WTC11 (cell line): ENCODE results near the gene TMEM141. TPM values are rescaled to one million over a fixed set of nuclear protein-coding genes. Genes with fewer than 3 reads are reported as not detected.

Source experiments
- ATAC-seq: fragments of 200-7000 bp; cut with Tn5 transposase; 2 replicates; pipeline ENCODE4 v1.10.0; 2021; ENCODE audit warnings: mild to moderate bottlenecking, moderate library complexity
- CTCF ChIA-PET: fragments of 300-600 bp; sonication (Branson Sonifier 250); formaldehyde crosslinking; loops from one replicate; lab custom pipeline; 2021; ENCODE audit warnings: antibody characterized with exemption; lab: Charles Lee
- POLR2A ChIA-PET: fragments of 350-600 bp; sonication (Branson Sonifier 250); formaldehyde crosslinking; loops from one replicate; lab custom pipeline; 2021; ENCODE audit warnings: antibody characterized with exemption; lab: Charles Lee
- DNase-seq: peaks from one replicate; pipeline ENCODE4 v3.0.0; 2021; ENCODE audit warnings: low spot score
- H3K27ac Mint-ChIP-seq: 2 replicates; pipeline ENCODE4 v1.8.0; 2021; ENCODE audit warnings: mixed read lengths
- H3K27me3 Mint-ChIP-seq: 2 replicates; pipeline ENCODE4 v1.8.0; 2021; ENCODE audit warnings: low read depth, mild to moderate bottlenecking, moderate library complexity, mixed read lengths
- H3K36me3 Mint-ChIP-seq: 2 replicates; pipeline ENCODE4 v1.8.0; 2021; ENCODE audit warnings: mixed read lengths
- H3K4me1 Mint-ChIP-seq: 2 replicates; pipeline ENCODE4 v1.8.0; 2022; ENCODE audit warnings: mixed read lengths
- H3K4me3 Mint-ChIP-seq: 2 replicates; pipeline ENCODE4 v1.8.0; 2021; ENCODE audit warnings: mild to moderate bottlenecking, moderate library complexity, mixed read lengths
- H3K9me3 Mint-ChIP-seq: 2 replicates; pipeline ENCODE4 v1.8.0; 2021; ENCODE audit warnings: mixed read lengths
- CBFB ChIP-seq: sonication (generic); formaldehyde crosslinking; IDR thresholded peaks from 2 replicates; pipeline ENCODE4 v1.8.1; 2022; ENCODE audit warnings: mild to moderate bottlenecking, low read depth, missing genetic modification reagents
- CREB1 ChIP-seq: sonication (generic); formaldehyde crosslinking; IDR thresholded peaks from 2 replicates; pipeline ENCODE4 v1.8.0; 2023; ENCODE audit warnings: mild to moderate bottlenecking, missing genetic modification reagents
- ETV6 ChIP-seq: sonication (generic); formaldehyde crosslinking; IDR thresholded peaks from 2 replicates; pipeline ENCODE4 v1.8.1; 2022; ENCODE audit warnings: mild to moderate bottlenecking, missing genetic modification reagents
- GRHL2 ChIP-seq: fragments of 250-450 bp; sonication (Bioruptor Pico); IDR thresholded peaks from 2 replicates; pipeline ENCODE4 v1.8.0; 2022; ENCODE audit warnings: mild to moderate bottlenecking, moderate library complexity; ENCODE audit not compliant: insufficient replicate concordance, severe bottlenecking
- MXD4 ChIP-seq: fragments of 250-450 bp; sonication (Bioruptor Pico); IDR thresholded peaks from 2 replicates; pipeline ENCODE4 v1.8.0; 2021; ENCODE audit warnings: mild to moderate bottlenecking, moderate library complexity, borderline replicate concordance
- NFATC4 ChIP-seq: fragments of 250-450 bp; sonication (Bioruptor Pico); IDR thresholded peaks from 2 replicates; pipeline ENCODE4 v1.9.0; 2021; ENCODE audit warnings: mild to moderate bottlenecking
- SP1 ChIP-seq: sonication (generic); formaldehyde crosslinking; conservative IDR thresholded peaks from 2 replicates; pipeline ENCODE4 v1.8.1; 2022; ENCODE audit warnings: missing genetic modification reagents
- TEAD4 ChIP-seq: sonication (generic); formaldehyde crosslinking; IDR thresholded peaks from 2 replicates; pipeline ENCODE4 v1.8.0; 2022; ENCODE audit warnings: mild to moderate bottlenecking, missing genetic modification reagents
- ZNF232 ChIP-seq: sonication (generic); formaldehyde crosslinking; IDR thresholded peaks from 2 replicates; pipeline ENCODE4 v1.8.0; 2022; ENCODE audit warnings: mild to moderate bottlenecking, missing genetic modification reagents
- total RNA-seq: library from RNA; stranded (reverse); gene quantifications from 3 replicates; pipeline ENCODE4 v1.2.3, GENCODE V29; 2021
- TF ChIP-seq, protein P1 (sequence below): sonication (generic); formaldehyde crosslinking; IDR thresholded peaks from 2 replicates; pipeline ENCODE4 v1.8.1; 2023; ENCODE audit warnings: mild to moderate bottlenecking, missing genetic modification reagents
- TF ChIP-seq, protein P2 (sequence below): sonication (generic); formaldehyde crosslinking; IDR thresholded peaks from 2 replicates; pipeline ENCODE4 v1.8.0; 2022; ENCODE audit warnings: missing genetic modification reagents
- TF ChIP-seq, protein P3 (sequence below): sonication (generic); formaldehyde crosslinking; IDR thresholded peaks from 2 replicates; pipeline ENCODE4 v1.8.1; 2022; ENCODE audit warnings: low read depth, missing genetic modification reagents, borderline replicate concordance
- TF ChIP-seq, protein P4 (sequence below): sonication (generic); formaldehyde crosslinking; IDR thresholded peaks from 2 replicates; pipeline ENCODE4 v1.8.1; 2023; ENCODE audit warnings: mild to moderate bottlenecking, missing genetic modification reagents, borderline replicate concordance
- TF ChIP-seq, protein P5 (sequence below): sonication (generic); formaldehyde crosslinking; IDR thresholded peaks from 2 replicates; pipeline ENCODE4 v1.8.1; 2022; ENCODE audit warnings: mild to moderate bottlenecking, moderate library complexity, missing genetic modification reagents
- TF ChIP-seq, protein P6 (sequence below): sonication (generic); formaldehyde crosslinking; IDR thresholded peaks from 2 replicates; pipeline ENCODE4 v1.8.0; 2022; ENCODE audit warnings: mild to moderate bottlenecking, missing genetic modification reagents
- TF ChIP-seq, protein P7 (sequence below): sonication (generic); formaldehyde crosslinking; IDR thresholded peaks from 2 replicates; pipeline ENCODE4 v1.8.0; 2022; ENCODE audit warnings: mild to moderate bottlenecking, missing genetic modification reagents

The TMEM141 gene
- total RNA-seq, 1 experiment from 2014 or later, result 72.0 TPM

DNA sequence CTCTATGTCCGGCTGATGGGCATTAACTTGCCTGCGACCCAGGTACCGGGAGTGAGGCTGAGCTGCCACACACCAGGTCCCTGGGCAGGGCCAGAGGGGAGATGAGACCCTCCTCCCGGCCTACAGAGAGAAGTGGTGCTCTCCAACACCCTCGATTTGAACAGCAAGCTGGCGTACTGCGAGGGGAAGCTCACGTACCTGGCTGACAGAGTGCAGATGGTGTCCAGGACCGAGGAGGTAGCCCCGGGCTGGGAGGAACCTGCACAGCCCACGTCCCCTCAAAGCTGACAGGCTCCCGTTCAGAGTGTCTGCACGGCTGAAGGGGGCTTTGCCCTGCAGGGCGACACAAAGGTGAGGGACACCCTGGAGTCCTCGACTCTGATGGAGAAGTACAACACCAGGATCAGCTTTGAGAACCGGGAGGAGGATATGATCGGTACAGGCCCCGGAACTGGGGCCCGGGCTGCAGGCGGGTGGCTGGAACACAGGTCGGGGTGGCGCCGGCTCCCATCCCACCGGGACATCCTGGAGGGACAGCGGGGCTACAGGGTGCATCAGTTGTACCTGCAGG lies 15.6 kb downstream of the TMEM141 start:
- ChIA-PET POLR2A (interaction anchor here (0.8 to 1.4 kb wide), 2 partner anchors 16 to 34 kb away, joined by 3 to 5 read pairs; no protein-coding TSS in a partner anchor), CTCF (interaction anchor here (1.1 to 3.8 kb wide), 12 partner anchors 7 to 257 kb away, joined by 3 to 32 read pairs (median 6); partner anchors contain the start of genes AJM1 and TMEM141)
- Mint-ChIP-seq H3K9me3 (no peaks in the 10 kb centered on the region), H3K4me1 (peaks cover 21% of the 10 kb centered on the region), H3K27ac (no peak overlapping the region), H3K27me3 (peaks cover 27% of the 10 kb centered on the region), H3K36me3 (peaks cover 14% of the 10 kb centered on the region), H3K4me3 (peak overlapping the region; percentile 78)
- TF ChIP-seq, protein P1, sequence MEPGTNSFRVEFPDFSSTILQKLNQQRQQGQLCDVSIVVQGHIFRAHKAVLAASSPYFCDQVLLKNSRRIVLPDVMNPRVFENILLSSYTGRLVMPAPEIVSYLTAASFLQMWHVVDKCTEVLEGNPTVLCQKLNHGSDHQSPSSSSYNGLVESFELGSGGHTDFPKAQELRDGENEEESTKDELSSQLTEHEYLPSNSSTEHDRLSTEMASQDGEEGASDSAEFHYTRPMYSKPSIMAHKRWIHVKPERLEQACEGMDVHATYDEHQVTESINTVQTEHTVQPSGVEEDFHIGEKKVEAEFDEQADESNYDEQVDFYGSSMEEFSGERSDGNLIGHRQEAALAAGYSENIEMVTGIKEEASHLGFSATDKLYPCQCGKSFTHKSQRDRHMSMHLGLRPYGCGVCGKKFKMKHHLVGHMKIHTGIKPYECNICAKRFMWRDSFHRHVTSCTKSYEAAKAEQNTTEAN (CRISPR knock-in tag), result 0 out of 2 replicates have a peak, but pooled peaks have one; percentile 39
- TF ChIP-seq MXD4, result no peak
- no peak for ATAC-seq
- no peak for DNase-seq

DNA sequence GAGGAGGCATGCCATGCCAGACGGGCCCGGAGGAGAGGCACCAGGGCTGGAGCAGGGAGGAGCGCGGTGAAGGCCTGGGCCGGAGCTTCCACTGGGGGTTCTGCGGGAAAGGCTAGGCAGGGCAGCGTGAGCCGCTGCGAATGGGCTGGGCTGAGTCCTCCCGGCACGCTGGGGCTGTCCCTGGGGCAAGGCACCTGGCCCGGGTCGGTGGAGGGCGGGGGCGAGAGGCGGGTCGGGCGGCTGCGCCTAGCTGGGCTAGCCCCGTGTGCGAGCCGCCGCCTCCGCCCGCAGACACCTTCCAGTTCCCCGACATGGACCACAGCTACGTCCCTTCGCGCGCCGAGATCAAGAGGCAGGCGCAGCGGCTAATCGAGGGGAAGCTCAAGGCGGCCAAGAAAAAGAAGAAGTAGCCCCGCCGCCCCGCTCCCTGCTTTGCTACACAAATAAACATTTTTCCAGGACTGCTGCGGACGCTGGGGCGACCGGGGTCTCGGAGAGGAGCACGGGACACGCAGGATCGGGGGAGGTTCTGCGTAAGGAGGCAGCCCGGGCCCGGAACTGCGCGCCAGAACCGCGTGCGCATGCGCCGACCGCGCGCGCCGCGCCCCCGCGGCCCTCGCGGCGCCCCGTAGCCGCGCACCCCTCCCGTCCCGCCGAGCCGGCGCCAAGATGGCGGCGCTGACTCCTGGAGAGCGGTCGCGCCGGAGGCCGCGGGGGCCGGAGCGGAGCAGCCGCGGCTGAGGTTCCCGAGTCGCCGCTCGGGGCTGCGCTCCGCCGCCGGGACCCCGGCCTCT lies 16.3 kb downstream of the TMEM141 start, which contains the start of gene RABL6:
TSS of gene RABL6 (plus strand) at position 668 of the 794 bp plus-strand sequence. CDS start 249 bp downstream, outside the sequence.
- H3K4me1 Mint-ChIP-seq, result peaks cover 21% of the 10 kb centered on the region
- ChIA-PET CTCF (interaction anchor here (1.1 to 3.8 kb wide), 13 partner anchors 7 to 256 kb away, joined by 3 to 32 read pairs (median 5); partner anchors contain the start of genes AJM1 and TMEM141), POLR2A (interaction anchor here (0.8 to 1.4 kb wide), 3 partner anchors 15 to 40 kb away, joined by 3 to 5 read pairs (median 3); no protein-coding TSS in a partner anchor)
- peaks cover 14% of the 10 kb centered on the region for H3K36me3 Mint-ChIP-seq
- H3K27me3 Mint-ChIP-seq, result peaks cover 20% of the 10 kb centered on the region
- H3K27ac Mint-ChIP-seq, result peak within 1 kb of the TSS; percentile 53; the same call in 1 of the 2 replicates
- peak; percentile 74 for ATAC-seq
- peak within 1 kb of the TSS; percentile 86 for H3K4me3 Mint-ChIP-seq
- no peaks in the 10 kb centered on the region for H3K9me3 Mint-ChIP-seq
- peak; percentile 65 for DNase-seq
- TF ChIP-seq, protein P2, sequence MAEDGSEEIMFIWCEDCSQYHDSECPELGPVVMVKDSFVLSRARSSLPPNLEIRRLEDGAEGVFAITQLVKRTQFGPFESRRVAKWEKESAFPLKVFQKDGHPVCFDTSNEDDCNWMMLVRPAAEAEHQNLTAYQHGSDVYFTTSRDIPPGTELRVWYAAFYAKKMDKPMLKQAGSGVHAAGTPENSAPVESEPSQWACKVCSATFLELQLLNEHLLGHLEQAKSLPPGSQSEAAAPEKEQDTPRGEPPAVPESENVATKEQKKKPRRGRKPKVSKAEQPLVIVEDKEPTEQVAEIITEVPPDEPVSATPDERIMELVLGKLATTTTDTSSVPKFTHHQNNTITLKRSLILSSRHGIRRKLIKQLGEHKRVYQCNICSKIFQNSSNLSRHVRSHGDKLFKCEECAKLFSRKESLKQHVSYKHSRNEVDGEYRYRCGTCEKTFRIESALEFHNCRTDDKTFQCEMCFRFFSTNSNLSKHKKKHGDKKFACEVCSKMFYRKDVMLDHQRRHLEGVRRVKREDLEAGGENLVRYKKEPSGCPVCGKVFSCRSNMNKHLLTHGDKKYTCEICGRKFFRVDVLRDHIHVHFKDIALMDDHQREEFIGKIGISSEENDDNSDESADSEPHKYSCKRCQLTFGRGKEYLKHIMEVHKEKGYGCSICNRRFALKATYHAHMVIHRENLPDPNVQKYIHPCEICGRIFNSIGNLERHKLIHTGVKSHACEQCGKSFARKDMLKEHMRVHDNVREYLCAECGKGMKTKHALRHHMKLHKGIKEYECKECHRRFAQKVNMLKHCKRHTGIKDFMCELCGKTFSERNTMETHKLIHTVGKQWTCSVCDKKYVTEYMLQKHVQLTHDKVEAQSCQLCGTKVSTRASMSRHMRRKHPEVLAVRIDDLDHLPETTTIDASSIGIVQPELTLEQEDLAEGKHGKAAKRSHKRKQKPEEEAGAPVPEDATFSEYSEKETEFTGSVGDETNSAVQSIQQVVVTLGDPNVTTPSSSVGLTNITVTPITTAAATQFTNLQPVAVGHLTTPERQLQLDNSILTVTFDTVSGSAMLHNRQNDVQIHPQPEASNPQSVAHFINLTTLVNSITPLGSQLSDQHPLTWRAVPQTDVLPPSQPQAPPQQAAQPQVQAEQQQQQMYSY (CRISPR knock-in tag), result 0 out of 2 replicates have a peak, but pooled peaks have one; percentile 8
- TF ChIP-seq, protein P3, sequence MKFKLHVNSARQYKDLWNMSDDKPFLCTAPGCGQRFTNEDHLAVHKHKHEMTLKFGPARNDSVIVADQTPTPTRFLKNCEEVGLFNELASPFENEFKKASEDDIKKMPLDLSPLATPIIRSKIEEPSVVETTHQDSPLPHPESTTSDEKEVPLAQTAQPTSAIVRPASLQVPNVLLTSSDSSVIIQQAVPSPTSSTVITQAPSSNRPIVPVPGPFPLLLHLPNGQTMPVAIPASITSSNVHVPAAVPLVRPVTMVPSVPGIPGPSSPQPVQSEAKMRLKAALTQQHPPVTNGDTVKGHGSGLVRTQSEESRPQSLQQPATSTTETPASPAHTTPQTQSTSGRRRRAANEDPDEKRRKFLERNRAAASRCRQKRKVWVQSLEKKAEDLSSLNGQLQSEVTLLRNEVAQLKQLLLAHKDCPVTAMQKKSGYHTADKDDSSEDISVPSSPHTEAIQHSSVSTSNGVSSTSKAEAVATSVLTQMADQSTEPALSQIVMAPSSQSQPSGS (CRISPR knock-in tag), result 0 out of 2 replicates have a peak, but pooled peaks have one; percentile 35
- peak; percentile 63; the same call in 1 of the 2 replicates for TF ChIP-seq ETV6
- TF ChIP-seq, protein P4, sequence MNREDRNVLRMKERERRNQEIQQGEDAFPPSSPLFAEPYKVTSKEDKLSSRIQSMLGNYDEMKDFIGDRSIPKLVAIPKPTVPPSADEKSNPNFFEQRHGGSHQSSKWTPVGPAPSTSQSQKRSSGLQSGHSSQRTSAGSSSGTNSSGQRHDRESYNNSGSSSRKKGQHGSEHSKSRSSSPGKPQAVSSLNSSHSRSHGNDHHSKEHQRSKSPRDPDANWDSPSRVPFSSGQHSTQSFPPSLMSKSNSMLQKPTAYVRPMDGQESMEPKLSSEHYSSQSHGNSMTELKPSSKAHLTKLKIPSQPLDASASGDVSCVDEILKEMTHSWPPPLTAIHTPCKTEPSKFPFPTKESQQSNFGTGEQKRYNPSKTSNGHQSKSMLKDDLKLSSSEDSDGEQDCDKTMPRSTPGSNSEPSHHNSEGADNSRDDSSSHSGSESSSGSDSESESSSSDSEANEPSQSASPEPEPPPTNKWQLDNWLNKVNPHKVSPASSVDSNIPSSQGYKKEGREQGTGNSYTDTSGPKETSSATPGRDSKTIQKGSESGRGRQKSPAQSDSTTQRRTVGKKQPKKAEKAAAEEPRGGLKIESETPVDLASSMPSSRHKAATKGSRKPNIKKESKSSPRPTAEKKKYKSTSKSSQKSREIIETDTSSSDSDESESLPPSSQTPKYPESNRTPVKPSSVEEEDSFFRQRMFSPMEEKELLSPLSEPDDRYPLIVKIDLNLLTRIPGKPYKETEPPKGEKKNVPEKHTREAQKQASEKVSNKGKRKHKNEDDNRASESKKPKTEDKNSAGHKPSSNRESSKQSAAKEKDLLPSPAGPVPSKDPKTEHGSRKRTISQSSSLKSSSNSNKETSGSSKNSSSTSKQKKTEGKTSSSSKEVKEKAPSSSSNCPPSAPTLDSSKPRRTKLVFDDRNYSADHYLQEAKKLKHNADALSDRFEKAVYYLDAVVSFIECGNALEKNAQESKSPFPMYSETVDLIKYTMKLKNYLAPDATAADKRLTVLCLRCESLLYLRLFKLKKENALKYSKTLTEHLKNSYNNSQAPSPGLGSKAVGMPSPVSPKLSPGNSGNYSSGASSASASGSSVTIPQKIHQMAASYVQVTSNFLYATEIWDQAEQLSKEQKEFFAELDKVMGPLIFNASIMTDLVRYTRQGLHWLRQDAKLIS (CRISPR knock-in tag), result no peak
- TF ChIP-seq, protein P5, sequence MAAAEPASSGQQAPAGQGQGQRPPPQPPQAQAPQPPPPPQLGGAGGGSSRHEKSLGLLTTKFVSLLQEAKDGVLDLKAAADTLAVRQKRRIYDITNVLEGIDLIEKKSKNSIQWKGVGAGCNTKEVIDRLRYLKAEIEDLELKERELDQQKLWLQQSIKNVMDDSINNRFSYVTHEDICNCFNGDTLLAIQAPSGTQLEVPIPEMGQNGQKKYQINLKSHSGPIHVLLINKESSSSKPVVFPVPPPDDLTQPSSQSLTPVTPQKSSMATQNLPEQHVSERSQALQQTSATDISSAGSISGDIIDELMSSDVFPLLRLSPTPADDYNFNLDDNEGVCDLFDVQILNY (CRISPR knock-in tag), result 0 out of 2 replicates have a peak, but pooled peaks have one; percentile 20
- no peak for TF ChIP-seq CREB1 (CRISPR knock-in tag)
- TF ChIP-seq CBFB, result no peak
- TF ChIP-seq GRHL2, result no peak
- TF ChIP-seq ZNF232 (CRISPR knock-in tag), result peak; percentile 41; the same call in 1 of the 2 replicates
- TF ChIP-seq, protein P6, sequence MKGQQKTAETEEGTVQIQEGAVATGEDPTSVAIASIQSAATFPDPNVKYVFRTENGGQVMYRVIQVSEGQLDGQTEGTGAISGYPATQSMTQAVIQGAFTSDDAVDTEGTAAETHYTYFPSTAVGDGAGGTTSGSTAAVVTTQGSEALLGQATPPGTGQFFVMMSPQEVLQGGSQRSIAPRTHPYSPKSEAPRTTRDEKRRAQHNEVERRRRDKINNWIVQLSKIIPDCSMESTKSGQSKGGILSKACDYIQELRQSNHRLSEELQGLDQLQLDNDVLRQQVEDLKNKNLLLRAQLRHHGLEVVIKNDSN (CRISPR knock-in tag), result peak; percentile 2; the same call in 1 of the 2 replicates
- TF ChIP-seq, protein P1 (CRISPR knock-in tag), result 0 out of 2 replicates have a peak, but pooled peaks have one; percentile 29
- TF ChIP-seq TEAD4 (CRISPR knock-in tag), result no peak
- TF ChIP-seq NFATC4, result no peak
- TF ChIP-seq, protein P7, sequence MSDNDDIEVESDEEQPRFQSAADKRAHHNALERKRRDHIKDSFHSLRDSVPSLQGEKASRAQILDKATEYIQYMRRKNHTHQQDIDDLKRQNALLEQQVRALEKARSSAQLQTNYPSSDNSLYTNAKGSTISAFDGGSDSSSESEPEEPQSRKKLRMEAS (CRISPR knock-in tag), result peak; percentile 55
- TF ChIP-seq SP1 (CRISPR knock-in tag), result no peak
